ENCODE data around the gene MISP. TPM values are rescaled to one million over a fixed set of nuclear protein-coding genes. Genes with fewer than 3 reads are reported as not detected.
A peak's percentile ranks its signal among the peaks of the same experiment; 100 is the strongest.

Gene MISP
- total and polyA plus RNA-seq, 10 of the 15 experiments (the other 5 are each of a cell fraction or from before 2014, with no cell fraction given): not detected

- DNase-seq (ENCODE audit: low read depth, low spot score) (no peak), ATAC-seq (peak; percentile 88), FAIRE-seq (no peak)
- no peak overlapping the region for H2AFZ ChIP-seq (ENCODE audit: control insufficient read depth, low read depth, low read length)
- POLR2A ChIA-PET: no interaction called here
- WGBS (ENCODE audit: insufficient coverage, insufficient replicate concordance, low lambda C conversion rate, missing lambda C conversion rate): 19% methylated on average over 13 of the region's 13 CpGs
- H3K79me2 ChIP-seq (ENCODE audit: control insufficient read depth, insufficient read depth, low read length): no peaks in the 10 kb centered on the region
- no peak overlapping the region for H3K9ac ChIP-seq (ENCODE audit: control insufficient read depth, insufficient read depth, low read length)
- CTCF ChIA-PET: interaction anchor here (0.6 kb wide), 1 partner anchor 109 kb away, joined by 3 read pairs; no protein-coding TSS in a partner anchor
- H4K20me1 ChIP-seq (ENCODE audit: control insufficient read depth, insufficient read depth): no peaks in the 10 kb centered on the region
- no peaks in the 10 kb centered on the region for H3K4me1 ChIP-seq (ENCODE audit: control insufficient read depth, insufficient read depth, low read length)
- intact Hi-C loops (cut with micrococcal nuclease; ENCODE audit: unreplicated experiment): no loop called here
- in situ Hi-C loops (cut with MboI): no loop called here
- H3K27me3 ChIP-seq (replicated peaks in 1 of 2; ENCODE audit: control insufficient read depth in 2 of 2, insufficient read depth in 2 of 2, low read length in 1 of 2): no peaks in the 10 kb centered on the region
- H3K27ac ChIP-seq (ENCODE audit: control insufficient read depth, insufficient read depth): no peak overlapping the region
- H3K36me3 ChIP-seq (ENCODE audit: control insufficient read depth in 2 of 2, insufficient read depth in 2 of 2, low read length in 1 of 2): no peaks in the 10 kb centered on the region
- H3K4me2 ChIP-seq (ENCODE audit: control insufficient read depth, insufficient read depth): no peak overlapping the region
- H3K9me3 ChIP-seq (replicated peaks; ENCODE audit: control insufficient read depth, insufficient read depth, low read length): no peaks in the 10 kb centered on the region; the same call in 2 of the 3 replicates
- RAD21 ChIA-PET (ENCODE audit: unreplicated experiment): interaction anchor here (1.3 kb wide), 1 partner anchor 9 kb away, joined by 5 read pairs; no protein-coding TSS in a partner anchor
- H3K4me3 ChIP-seq: no peak overlapping the region
- SMC1A ChIA-PET (ENCODE audit: uncharacterized antibody, unreplicated experiment): no interaction called here
- no TSS peak for BruUV-seq (replicated peaks)
- TF ChIP-seq USF2 (IDR thresholded peaks at IDR 0.05; ENCODE audit: borderline replicate concordance, low read depth, low read length): no peak
- no peak for TF ChIP-seq BCLAF1 (IDR thresholded peaks at IDR 0.05)
- TF ChIP-seq IRF5 (IDR thresholded peaks at IDR 0.05; ENCODE audit: borderline replicate concordance): no peak
- no peak for TF ChIP-seq RUNX3 (IDR thresholded peaks at IDR 0.05; ENCODE audit: low read length)
- TF ChIP-seq IKZF1 (conservative IDR thresholded peaks at IDR 0.05): 0 out of 2 replicates have a peak, but pooled peaks have one; percentile 16
- 0 out of 4 replicates have a peak, but pooled peaks of 1 of the 2 experiments have one; percentile 29 for TF ChIP-seq BHLHE40 (IDR thresholded peaks at IDR 0.05; ENCODE audit: borderline replicate concordance in 1 of 2, low read depth in 2 of 2, low read length in 1 of 2)
- TF ChIP-seq CEBPB (IDR thresholded peaks at IDR 0.05; ENCODE audit: borderline replicate concordance in 1 of 2, low read depth in 2 of 2, low read length in 2 of 2): no peak
- TF ChIP-seq PBX3 (IDR thresholded peaks at IDR 0.05; ENCODE audit: insufficient replicate concordance, low read depth, low read length): no peak
- TF ChIP-seq HDAC2 (IDR thresholded peaks at IDR 0.05): no peak
- TF ChIP-seq PKNOX1 (IDR thresholded peaks at IDR 0.05): no peak
- TF ChIP-seq NR2F1 (conservative IDR thresholded peaks at IDR 0.05): no peak
- TF ChIP-seq MYC (IDR thresholded peaks at IDR 0.05; ENCODE audit: insufficient read depth, insufficient read length, insufficient replicate concordance, low read length, severe bottlenecking): no peak
- TF ChIP-seq MEF2B (IDR thresholded peaks at IDR 0.05; ENCODE audit: partially characterized antibody, poor library complexity, severe bottlenecking): peak; percentile 87
These were observed 7.7 kb upstream of the MISP start for GRCh38 chr19:743168-743687.

All from GM12878 (cell line).